Endothelial cell of umbilical vein (primary cell): ENCODE data around the gene LIM2. TPM values are rescaled to one million over a fixed set of nuclear protein-coding genes. Genes with fewer than 3 reads are reported as not detected.

Experiments
- BruUV-seq: library from RNA; stranded (reverse); fragments of 400-500 nt; replicated peaks from 2 replicates; lab custom pipeline; 2021; lab: Mats Ljungman, UMichigan
- CTCF ChIA-PET: fragments of 300-600, 350-600 bp; sonication (Branson Sonifier 250); formaldehyde crosslinking; loops from one replicate; lab custom pipeline; 2021; ENCODE audit warnings: antibody characterized with exemption, inconsistent platforms; lab: Charles Lee
- POLR2A ChIA-PET: fragments of 300-600, 350-600 bp; sonication (Branson Sonifier 250); formaldehyde crosslinking; loops from one replicate; lab custom pipeline; 2021; ENCODE audit warnings: antibody characterized with exemption, inconsistent platforms; lab: Charles Lee
- DNase-seq: peaks from one replicate; pipeline ENCODE4 v3.0.0-alpha.2; 2011; ENCODE audit warnings: low read depth, low spot score
- FAIRE-seq: peaks from 2 replicates; lab custom pipeline; 2011; peaks lifted over from hg19 to GRCh38; lab: Jason Lieb, UNC
- H2AFZ ChIP-seq: 2 replicates; pipeline ENCODE4 v1.6.0; 2012; ENCODE audit warnings: low read depth, low read length, control low read depth, inconsistent platforms
- H3K27ac ChIP-seq: 2 replicates; pipeline ENCODE4 v1.5.1; 2011; ENCODE audit warnings: low read depth, mild to moderate bottlenecking, control low read depth, low read length, moderate library complexity; ENCODE audit not compliant: insufficient read depth
- H3K27me3 ChIP-seq, 2 experiments: 2 replicates each; pipeline versions ENCODE4 v1.6.0 to v1.6.1; 2011; ENCODE audit warnings: low read length in 2 of 2, mixed read lengths in 1 of 2; ENCODE audit not compliant: control insufficient read depth in 2 of 2, insufficient read depth in 2 of 2
- H3K36me3 ChIP-seq, 2 experiments: 2 replicates in 1 of 2; 3 replicates in 1 of 2; pipeline ENCODE4 v1.5.1; 2011; ENCODE audit warnings: low read length in 2 of 2, mild to moderate bottlenecking in 1 of 2, moderate library complexity in 1 of 2; ENCODE audit not compliant: control insufficient read depth in 2 of 2, insufficient read depth in 2 of 2; ENCODE audit errors: extremely low read depth in 1 of 2
- H3K4me1 ChIP-seq: 3 replicates; pipeline ENCODE4 v1.5.1; 2011; ENCODE audit warnings: mild to moderate bottlenecking, low read length; ENCODE audit not compliant: control insufficient read depth, insufficient read depth; ENCODE audit errors: extremely low read depth
- H3K4me2 ChIP-seq: 2 replicates; pipeline ENCODE4 v1.6.1; 2011; ENCODE audit warnings: low read length, control low read depth, mixed read lengths; ENCODE audit not compliant: insufficient read depth
- H3K4me3 ChIP-seq, 3 experiments: fragments of 200-600 bp in 1 of 3; sonication (generic), shearing (Covaris generic) in 1 of 3; replicated peaks in 1 of 3; 2 replicates each; pipeline ENCODE4 v1.5.1; 2011 to 2016; ENCODE audit warnings: control low read depth in 3 of 3, low read length in 3 of 3, mild to moderate bottlenecking in 2 of 3, inconsistent platforms in 1 of 3, low read depth in 1 of 3, moderate library complexity in 1 of 3; ENCODE audit not compliant: insufficient read depth in 1 of 3
- H3K79me2 ChIP-seq: 2 replicates; pipeline ENCODE4 v1.6.0; 2012; ENCODE audit warnings: low read length, inconsistent platforms; ENCODE audit not compliant: control insufficient read depth, insufficient read depth
- H3K9ac ChIP-seq: replicated peaks from 2 replicates; pipeline ENCODE3; 2011; ENCODE audit warnings: low read length, control low read depth; ENCODE audit not compliant: insufficient read depth; ENCODE audit errors: extremely low read depth
- H3K9me1 ChIP-seq: replicated peaks from 3 replicates; pipeline ENCODE4 v1.6.0; 2011; ENCODE audit warnings: mild to moderate bottlenecking, low read length; ENCODE audit not compliant: control insufficient read depth, insufficient read depth; ENCODE audit errors: extremely low read depth
- H3K9me3 ChIP-seq: replicated peaks from 2 replicates; pipeline ENCODE4 v1.5.1; 2012; ENCODE audit warnings: low read length, inconsistent platforms; ENCODE audit not compliant: control insufficient read depth, insufficient read depth
- H4K20me1 ChIP-seq: replicated peaks from 2 replicates; pipeline ENCODE3; 2011; ENCODE audit warnings: mild to moderate bottlenecking, low read length; ENCODE audit not compliant: control insufficient read depth, insufficient read depth; ENCODE audit errors: extremely low read depth
- EZH2 ChIP-seq: IDR thresholded peaks from 2 replicates; pipeline ENCODE4 v1.6.1; 2012; ENCODE audit warnings: borderline replicate concordance, low read depth, mild to moderate bottlenecking, moderate library complexity, low read length, inconsistent platforms; ENCODE audit not compliant: severe bottlenecking
- FOS ChIP-seq: IDR thresholded peaks from 2 replicates; pipeline ENCODE4 v1.6.1; 2011; ENCODE audit warnings: mild to moderate bottlenecking, low read length, moderate library complexity, borderline replicate concordance; ENCODE audit not compliant: insufficient read depth
- GATA2 ChIP-seq: IDR thresholded peaks from 2 replicates; pipeline ENCODE4 v1.7.0; 2011; ENCODE audit warnings: low read depth, mild to moderate bottlenecking, moderate library complexity, mixed read lengths, low read length; ENCODE audit not compliant: insufficient read length, insufficient read depth
- JUN ChIP-seq: IDR thresholded peaks from 2 replicates; pipeline ENCODE4 v1.6.1; 2011; ENCODE audit warnings: borderline replicate concordance, low read depth; ENCODE audit not compliant: insufficient read length, insufficient read depth
- MYC ChIP-seq: IDR thresholded peaks from one replicate; pipeline ENCODE4 v1.6.1; 2011; ENCODE audit warnings: mild to moderate bottlenecking, low read depth, low read length
- POLR2A ChIP-seq: IDR thresholded peaks from 2 replicates; pipeline ENCODE4 v1.6.1; 2012; ENCODE audit warnings: low read depth, mild to moderate bottlenecking, control low read depth, low read length
- POLR2AphosphoS5 ChIP-seq: IDR thresholded peaks from 2 replicates; pipeline ENCODE4 v1.6.1; 2012; ENCODE audit warnings: low read depth, mild to moderate bottlenecking, control low read depth, low read length, moderate library complexity; ENCODE audit not compliant: insufficient read depth
- dilution Hi-C: fragments of 300-500 bp; cut with MboI; formaldehyde crosslinking; loops from one replicate; pipeline ENCODE4 v1.15.0; 2019; ENCODE audit warnings: low sequenced_read_pairs; ENCODE audit not compliant: extremely low pct_ligation_motif_present
- intact Hi-C: fragments of 100-400 bp; cut with micrococcal nuclease; formaldehyde crosslinking; loops from one replicate; pipeline ENCODE4 v1.10.0; 2022
- polyA plus RNA-seq, 4 experiments: library from polyadenylated mRNA; depleted of rRNA in 3 of 4; stranded (reverse) in 3 of 4; unstranded in 1 of 4; fragments of >200 nt; gene quantifications; 2 replicates each; pipeline versions ENCODE4 v1.2.1 to v1.2.3, GENCODE V29; 2011 to 2012; ENCODE audit warnings: missing spikeins in 1 of 4
- total RNA-seq: library from RNA; stranded (reverse); gene quantifications from 2 replicates; pipeline ENCODE4 v1.2.3, GENCODE V29; 2021
- TF ChIP-seq, protein P1 (sequence below), 2 donors: IDR thresholded peaks; 1 replicate in 1 of 2; 2 replicates in 1 of 2; pipeline ENCODE4 v1.5.1; 2011; ENCODE audit warnings: low read length in 2 of 2, mild to moderate bottlenecking in 2 of 2, moderate library complexity in 2 of 2, control low read depth in 1 of 2, inconsistent platforms in 1 of 2, low read depth in 1 of 2; ENCODE audit not compliant: insufficient read depth in 1 of 2; ENCODE audit errors: extremely low read depth in 1 of 2
- TF ChIP-seq, protein P2 (sequence below): IDR thresholded peaks from 2 replicates; pipeline ENCODE4 v1.6.1; 2011; ENCODE audit not compliant: insufficient read depth, insufficient read length

The LIM2 gene
- total and polyA plus RNA-seq, 2 donors (not counting 3 experiments of a cell fraction or from before 2014, with no cell fraction given): not detected

DNA sequence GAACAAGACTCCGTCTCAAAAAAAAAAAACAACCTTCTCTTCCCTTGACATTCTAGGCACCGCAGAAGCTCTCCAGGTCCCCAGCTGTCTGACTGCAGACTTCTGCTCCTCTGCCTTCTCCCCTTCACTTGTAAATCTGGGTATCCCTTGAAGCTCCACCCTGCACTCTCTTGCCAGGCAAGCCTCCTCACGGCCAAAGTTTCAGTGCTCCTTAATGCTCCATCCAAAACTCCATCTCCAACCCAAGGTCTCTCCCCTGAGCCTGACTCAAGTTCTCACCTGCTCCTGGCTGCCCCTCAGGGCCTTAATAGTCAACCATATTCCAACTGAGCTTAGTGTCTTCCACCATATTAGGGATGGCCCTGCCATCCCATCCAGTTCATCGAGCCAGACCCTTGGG lies 17.5 kb downstream of the LIM2 start:
- H3K27ac ChIP-seq: no peak overlapping the region
- H3K9ac ChIP-seq: no peak overlapping the region
- no peak overlapping the region for H3K4me3 ChIP-seq
- H3K9me3 ChIP-seq: no peaks in the 10 kb centered on the region
- DNase-seq (no peak), FAIRE-seq (no peak)
- no TSS peak for BruUV-seq
- H3K79me2 ChIP-seq: peaks cover 5% of the 10 kb centered on the region
- no peaks in the 10 kb centered on the region for H3K36me3 ChIP-seq
- H3K4me2 ChIP-seq: no peak overlapping the region
- no peaks in the 10 kb centered on the region for H4K20me1 ChIP-seq
- no peak overlapping the region for H2AFZ ChIP-seq
- no peaks in the 10 kb centered on the region for H3K9me1 ChIP-seq
- CTCF ChIA-PET: no interaction called here
- intact Hi-C loops (no loop called here), dilution Hi-C loops (no loop called here)
- no peak for TF ChIP-seq POLR2AphosphoS5
- TF ChIP-seq, protein P1, sequence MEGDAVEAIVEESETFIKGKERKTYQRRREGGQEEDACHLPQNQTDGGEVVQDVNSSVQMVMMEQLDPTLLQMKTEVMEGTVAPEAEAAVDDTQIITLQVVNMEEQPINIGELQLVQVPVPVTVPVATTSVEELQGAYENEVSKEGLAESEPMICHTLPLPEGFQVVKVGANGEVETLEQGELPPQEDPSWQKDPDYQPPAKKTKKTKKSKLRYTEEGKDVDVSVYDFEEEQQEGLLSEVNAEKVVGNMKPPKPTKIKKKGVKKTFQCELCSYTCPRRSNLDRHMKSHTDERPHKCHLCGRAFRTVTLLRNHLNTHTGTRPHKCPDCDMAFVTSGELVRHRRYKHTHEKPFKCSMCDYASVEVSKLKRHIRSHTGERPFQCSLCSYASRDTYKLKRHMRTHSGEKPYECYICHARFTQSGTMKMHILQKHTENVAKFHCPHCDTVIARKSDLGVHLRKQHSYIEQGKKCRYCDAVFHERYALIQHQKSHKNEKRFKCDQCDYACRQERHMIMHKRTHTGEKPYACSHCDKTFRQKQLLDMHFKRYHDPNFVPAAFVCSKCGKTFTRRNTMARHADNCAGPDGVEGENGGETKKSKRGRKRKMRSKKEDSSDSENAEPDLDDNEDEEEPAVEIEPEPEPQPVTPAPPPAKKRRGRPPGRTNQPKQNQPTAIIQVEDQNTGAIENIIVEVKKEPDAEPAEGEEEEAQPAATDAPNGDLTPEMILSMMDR (IDR thresholded peaks at IDR 0.05; ENCODE audit: extremely low read depth in 1 of 2, insufficient read depth in 1 of 2, low read depth in 1 of 2, low read length in 2 of 2): no peak
- no peak for TF ChIP-seq FOS
- no peak for TF ChIP-seq POLR2A
- TF ChIP-seq MYC: no peak
- no peak for TF ChIP-seq JUN
- TF ChIP-seq GATA2: no peak
- TF ChIP-seq, protein P2, sequence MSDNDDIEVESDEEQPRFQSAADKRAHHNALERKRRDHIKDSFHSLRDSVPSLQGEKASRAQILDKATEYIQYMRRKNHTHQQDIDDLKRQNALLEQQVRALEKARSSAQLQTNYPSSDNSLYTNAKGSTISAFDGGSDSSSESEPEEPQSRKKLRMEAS: no peak
- TF ChIP-seq EZH2: no peak
- POLR2A ChIA-PET: no interaction called here
- no peaks in the 10 kb centered on the region for H3K27me3 ChIP-seq
- H3K4me1 ChIP-seq: peaks cover 11% of the 10 kb centered on the region
